Ishikawa (cell line): ENCODE results near the gene PTK6.

ENCODE experiments used
- CEBPB ChIP-seq: IDR thresholded peaks from 2 replicates; pipeline ENCODE4 v1.6.1; 2012
- CREB1 ChIP-seq: IDR thresholded peaks from 2 replicates; pipeline ENCODE4 v1.6.1; 2012; ENCODE audit warnings: low read depth
- EGR1 ChIP-seq: IDR thresholded peaks from 2 replicates; pipeline ENCODE4 v1.6.1; 2012
- EP300 ChIP-seq: IDR thresholded peaks from 2 replicates; pipeline ENCODE4 v1.6.1; 2012; ENCODE audit warnings: borderline replicate concordance
- FOXM1 ChIP-seq: IDR thresholded peaks from 2 replicates; pipeline ENCODE4 v1.6.1; 2012; ENCODE audit warnings: low read depth, borderline replicate concordance
- NFIC ChIP-seq: IDR thresholded peaks from 2 replicates; pipeline ENCODE4 v1.6.1; 2012
- RAD21 ChIP-seq: IDR thresholded peaks from 2 replicates; pipeline ENCODE4 v1.6.1; 2012; ENCODE audit warnings: low read depth
- REST ChIP-seq: IDR thresholded peaks from 2 replicates; pipeline ENCODE4 v1.6.1; 2012; ENCODE audit warnings: low read depth, mild to moderate bottlenecking
- TAF1 ChIP-seq: IDR thresholded peaks from 2 replicates; pipeline ENCODE4 v1.6.1; 2012; ENCODE audit warnings: low read depth, mild to moderate bottlenecking
- TCF12 ChIP-seq: IDR thresholded peaks from 2 replicates; pipeline ENCODE4 v1.6.1; 2012; ENCODE audit warnings: low read depth
- TEAD4 ChIP-seq: IDR thresholded peaks from 2 replicates; pipeline ENCODE4 v1.6.1; 2012
- YY1 ChIP-seq: IDR thresholded peaks from 2 replicates; pipeline ENCODE4 v1.6.1; 2012; ENCODE audit warnings: low read depth
- ZBTB7A ChIP-seq: IDR thresholded peaks from 2 replicates; pipeline ENCODE4 v1.6.1; 2012; ENCODE audit warnings: low read depth
- TF ChIP-seq, protein P1 (sequence below): IDR thresholded peaks from 2 replicates; pipeline ENCODE4 v1.6.1; 2012
- TF ChIP-seq, protein P2 (sequence below): IDR thresholded peaks from 2 replicates; pipeline ENCODE4 v1.6.1; 2012

Gene PTK6

GRCh38 chr20:63565699-63566335 lies 28.6 kb upstream of the PTK6 start:
- no peak for TF ChIP-seq FOXM1
- TF ChIP-seq CEBPB = no peak
- no peak for TF ChIP-seq EP300
- no peak for TF ChIP-seq ZBTB7A
- TF ChIP-seq, protein P1, sequence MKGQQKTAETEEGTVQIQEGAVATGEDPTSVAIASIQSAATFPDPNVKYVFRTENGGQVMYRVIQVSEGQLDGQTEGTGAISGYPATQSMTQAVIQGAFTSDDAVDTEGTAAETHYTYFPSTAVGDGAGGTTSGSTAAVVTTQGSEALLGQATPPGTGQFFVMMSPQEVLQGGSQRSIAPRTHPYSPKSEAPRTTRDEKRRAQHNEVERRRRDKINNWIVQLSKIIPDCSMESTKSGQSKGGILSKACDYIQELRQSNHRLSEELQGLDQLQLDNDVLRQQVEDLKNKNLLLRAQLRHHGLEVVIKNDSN = no peak
- no peak for TF ChIP-seq REST
- TF ChIP-seq TEAD4 = no peak
- TF ChIP-seq EGR1 = no peak
- TF ChIP-seq TCF12 = no peak
- no peak for TF ChIP-seq RAD21
- TF ChIP-seq, protein P2, sequence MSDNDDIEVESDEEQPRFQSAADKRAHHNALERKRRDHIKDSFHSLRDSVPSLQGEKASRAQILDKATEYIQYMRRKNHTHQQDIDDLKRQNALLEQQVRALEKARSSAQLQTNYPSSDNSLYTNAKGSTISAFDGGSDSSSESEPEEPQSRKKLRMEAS = no peak
- no peak for TF ChIP-seq NFIC
- no peak for TF ChIP-seq TAF1
- TF ChIP-seq YY1 = no peak
- no peak for TF ChIP-seq CREB1

GRCh38 chr20:63565021-63565698 lies 28.0 kb upstream of the PTK6 start:
- no peak for TF ChIP-seq TCF12
- no peak for TF ChIP-seq EGR1
- TF ChIP-seq, protein P1 = no peak
- no peak for TF ChIP-seq RAD21
- no peak for TF ChIP-seq TEAD4
- no peak for TF ChIP-seq ZBTB7A
- no peak for TF ChIP-seq CEBPB
- TF ChIP-seq NFIC = no peak
- TF ChIP-seq YY1 = no peak
- TF ChIP-seq EP300 = no peak
- TF ChIP-seq CREB1 = no peak
- no peak for TF ChIP-seq TAF1

GRCh38 chr20:63564036-63564810 lies 27.0 kb upstream of the PTK6 start:
- no peak for TF ChIP-seq TAF1
- TF ChIP-seq, protein P1 = no peak

DNA sequence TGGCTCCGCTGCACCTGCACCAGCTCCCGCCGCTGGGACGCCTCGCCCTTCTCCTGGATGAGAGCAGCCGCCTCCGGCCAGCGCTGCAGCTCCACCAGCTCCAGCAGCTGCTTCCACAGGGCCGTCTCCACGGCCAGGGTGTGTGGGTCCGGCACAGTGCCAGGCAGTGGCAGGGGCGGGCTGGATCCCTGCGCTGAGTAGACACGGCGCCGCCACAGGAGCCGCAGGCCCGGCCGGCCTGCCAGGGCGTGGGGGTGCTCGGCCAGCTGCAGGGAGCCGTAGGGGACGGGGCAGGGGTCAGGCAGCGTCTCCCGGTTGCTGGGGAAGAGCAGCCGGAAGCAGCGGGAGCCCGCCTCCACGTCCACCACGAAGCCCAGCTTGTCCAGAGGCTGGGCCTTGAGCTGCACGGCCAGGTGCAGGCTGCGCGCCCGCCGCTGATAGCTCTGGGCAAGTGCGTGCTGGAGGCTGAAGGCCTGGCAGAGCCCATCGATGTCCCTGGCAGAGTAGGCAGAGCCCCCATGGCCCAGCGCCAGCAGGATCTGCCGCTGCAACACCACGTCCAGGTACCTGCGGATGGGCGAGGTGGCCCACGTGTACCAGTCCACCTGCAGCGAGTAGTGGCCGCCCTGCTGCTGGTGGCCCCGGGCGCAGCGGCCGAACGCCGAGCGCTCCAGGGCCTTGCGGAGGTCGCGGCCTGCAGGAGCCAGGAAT lies 26.2 kb upstream of the PTK6 start:
- no peak for TF ChIP-seq TAF1
- TF ChIP-seq, protein P2 = no peak
- TF ChIP-seq ZBTB7A = no peak
- TF ChIP-seq TCF12 = no peak
- TF ChIP-seq TEAD4 = no peak
- TF ChIP-seq EP300 = no peak
- TF ChIP-seq REST = no peak
- TF ChIP-seq RAD21 = no peak
- no peak for TF ChIP-seq NFIC
- no peak for TF ChIP-seq YY1
